Liver (tissue), 3 donors: ENCODE data around the gene CA6.

Source experiments
- ATF3 ChIP-seq: IDR thresholded peaks from 2 replicates; pipeline ENCODE4 v1.6.1; 2016; ENCODE audit warnings: antibody characterized with exemption
- CTCF ChIP-seq: fragments of 150-350 bp; IDR thresholded peaks from 2 replicates; pipeline ENCODE4 v1.5.1; 2017; ENCODE audit warnings: improper control_type of control experiment, low read depth, low read length; ENCODE audit not compliant: missing input control
- GABPA ChIP-seq, 2 donors: IDR thresholded peaks in 1 of 2; conservative IDR thresholded peaks in 1 of 2; 2 replicates each; pipeline ENCODE4 v1.6.1; 2016; ENCODE audit warnings: antibody characterized with exemption in 2 of 2, mild to moderate bottlenecking in 1 of 2, moderate library complexity in 1 of 2
- JUND ChIP-seq, 2 donors: IDR thresholded peaks; 2 replicates each; pipeline ENCODE4 v1.6.1; 2016; ENCODE audit warnings: antibody characterized with exemption in 2 of 2
- MAX ChIP-seq: IDR thresholded peaks from 2 replicates; pipeline ENCODE4 v1.6.1; 2016; ENCODE audit warnings: antibody characterized with exemption
- NR2F2 ChIP-seq: IDR thresholded peaks from 2 replicates; pipeline ENCODE4 v1.6.1; 2016; ENCODE audit warnings: antibody characterized with exemption
- RAD21 ChIP-seq, 2 donors: IDR thresholded peaks; 2 replicates each; pipeline ENCODE4 v1.6.1; 2016; ENCODE audit warnings: antibody characterized with exemption in 2 of 2, mild to moderate bottlenecking in 2 of 2
- REST ChIP-seq: IDR thresholded peaks from 2 replicates; pipeline ENCODE4 v1.6.1; 2016; ENCODE audit warnings: antibody characterized with exemption, mild to moderate bottlenecking
- RXRA ChIP-seq, 2 donors: IDR thresholded peaks; 2 replicates each; pipeline ENCODE4 v1.6.1; 2017 to 2018; ENCODE audit warnings: antibody characterized with exemption in 2 of 2, mild to moderate bottlenecking in 1 of 2
- TAF1 ChIP-seq: conservative IDR thresholded peaks from 2 replicates; pipeline ENCODE4 v1.6.1; 2016; ENCODE audit warnings: antibody characterized with exemption, mild to moderate bottlenecking
- YY1 ChIP-seq: IDR thresholded peaks from 2 replicates; pipeline ENCODE4 v1.6.1; 2016; ENCODE audit warnings: antibody characterized with exemption, mild to moderate bottlenecking
- donor health status: healthy.
- donor health status: healthy.

GRCh38 chr1:8913457-8913856 is 32.2 kb upstream of the CA6 start:
- TF ChIP-seq ATF3 = no peak
- TF ChIP-seq JUND (IDR thresholded peaks at IDR 0.05) = no peak
- no peak for TF ChIP-seq CTCF
- no peak for TF ChIP-seq YY1
- TF ChIP-seq TAF1 = no peak
- TF ChIP-seq GABPA (IDR thresholded peaks at IDR 0.05 in 1 of 2, conservative IDR thresholded peaks at IDR 0.05 in 1 of 2) = no peak
- TF ChIP-seq MAX = no peak
- TF ChIP-seq REST = no peak
- no peak for TF ChIP-seq RAD21 (IDR thresholded peaks at IDR 0.05)
- TF ChIP-seq NR2F2 = no peak
- TF ChIP-seq RXRA (IDR thresholded peaks at IDR 0.05) = no peak
